ENCODE measurements around the gene PPP2R1B. TPM values are rescaled to one million over a fixed set of nuclear protein-coding genes. Genes with fewer than 3 reads are reported as not detected.
"Not testable (repeated sequence)": the region's sequence is repeated elsewhere in the genome, so short reads cannot be mapped to it uniquely, and the experiment has no call there.

The PPP2R1B gene
- total RNA-seq, 6 donors from 2014 or later = 11.3 to 31.8 (median 22.0) TPM

DNA sequence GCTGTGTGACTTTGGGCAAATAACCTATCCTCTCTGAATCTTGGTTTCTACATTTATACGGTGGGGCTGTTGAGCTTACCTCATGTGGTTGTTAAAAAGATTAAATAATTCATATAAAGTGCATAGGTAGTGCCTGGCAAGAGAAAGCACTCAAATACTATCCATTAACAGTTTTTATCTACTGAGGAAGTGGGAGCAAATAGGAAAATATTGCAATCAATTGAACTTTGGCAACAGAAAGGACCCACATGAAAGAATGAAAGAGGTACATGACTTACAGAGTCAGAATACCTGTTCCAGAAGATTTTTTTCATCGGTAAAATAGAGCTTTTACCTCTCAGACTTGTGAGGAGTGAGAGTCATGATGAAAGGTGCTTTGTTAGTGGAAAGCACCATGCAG, 6.3 kb upstream of the PPP2R1B start:
- Histone ChIP-seq H3K27me3 (no peaks in the 10 kb centered on the region), H3K36me3 (no peaks in the 10 kb centered on the region), H3K4me1 (peaks cover 0 to under 1% (median 0%) of the 10 kb centered on the region in 4 donors), H3K9me3 (no peaks in the 10 kb centered on the region), H3K4me3 (no peak overlapping the region), H3K27ac (no peak overlapping the region)
- ATAC-seq (ENCODE audit: low FRiP score in 2 of 2) (no peak), DNase-seq (no peak)
- no peak for TF ChIP-seq EP300 (IDR thresholded peaks at IDR 0.05)
- TF ChIP-seq POLR2A (IDR thresholded peaks at IDR 0.05) = no peak
- no peak for TF ChIP-seq POLR2AphosphoS5 (IDR thresholded peaks at IDR 0.05)
- no peak for TF ChIP-seq CTCF (IDR thresholded peaks at IDR 0.05)
- 90 to 93% methylated on average over 2 of the region's 2 CpGs for WGBS, 2 donors

DNA sequence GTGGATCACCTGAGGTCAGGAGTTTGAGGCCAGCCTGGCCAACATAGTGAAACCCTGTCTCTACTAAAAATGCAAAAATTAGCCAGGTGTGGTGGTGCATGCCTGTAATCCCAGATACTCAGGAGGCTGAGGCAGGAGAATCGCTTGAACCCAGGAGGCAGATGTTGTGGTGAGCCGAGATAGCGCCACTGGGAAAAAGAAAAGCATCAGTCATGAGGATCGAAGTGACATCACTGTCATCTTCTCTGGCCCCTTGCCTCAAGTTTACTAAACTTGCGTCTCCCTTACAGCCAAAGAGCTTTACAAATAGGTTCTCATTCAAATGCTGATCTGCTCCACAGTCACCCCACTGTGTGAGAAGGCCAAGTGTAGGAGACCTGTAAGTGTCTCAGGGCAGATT, 5.0 kb upstream of the PPP2R1B start:
- not testable (repeated sequence) for H3K4me1 ChIP-seq; H3K4me3 ChIP-seq; H3K27ac ChIP-seq; H3K36me3 ChIP-seq; H3K9me3 ChIP-seq; H3K27me3 ChIP-seq; ATAC-seq (ENCODE audit: low FRiP score in 2 of 2); DNase-seq
- 96 to 97% methylated on average over 5 of the region's 5 CpGs for WGBS, 2 donors

DNA sequence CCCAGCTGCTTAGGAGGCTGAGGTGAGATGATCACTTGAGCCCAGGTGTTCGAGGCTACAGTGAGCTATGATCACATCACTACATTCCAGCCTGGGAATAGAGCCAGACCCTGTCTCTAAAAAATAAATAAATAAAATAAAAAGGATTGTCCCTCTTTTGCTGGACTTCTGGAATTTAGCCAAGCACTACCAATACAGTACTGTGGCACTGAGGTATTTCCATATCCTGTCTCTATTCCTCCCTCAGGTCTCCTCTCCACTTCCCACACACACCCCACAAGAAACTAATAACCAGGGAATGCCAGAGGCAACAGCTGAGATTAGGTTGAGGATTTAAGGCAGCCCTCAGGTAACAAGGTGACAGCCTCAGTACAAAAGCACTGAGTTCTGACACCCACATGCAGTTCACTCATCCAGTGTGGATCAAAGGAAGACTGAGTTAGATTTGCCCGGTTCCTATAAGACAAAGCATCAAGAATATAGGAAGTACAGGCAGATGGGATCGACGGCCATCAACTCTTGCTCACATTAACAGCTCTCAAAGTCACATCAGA, 4.5 kb upstream of the PPP2R1B start:
- Histone ChIP-seq H3K36me3 (no peaks in the 10 kb centered on the region), H3K9me3 (no peaks in the 10 kb centered on the region), H3K4me3 (no peak overlapping the region), H3K27me3 (no peaks in the 10 kb centered on the region), H3K27ac (no peak overlapping the region), H3K4me1 (peaks cover 6 to 9% (median 7%) of the 10 kb centered on the region in 4 donors)
- DNase-seq (no peak), ATAC-seq (ENCODE audit: low FRiP score in 2 of 2) (no peak)
- WGBS, 2 donors = 81 to 84% methylated on average over 4 of the region's 4 CpGs
- TF ChIP-seq POLR2AphosphoS5 (IDR thresholded peaks at IDR 0.05) (no peak), EP300 (IDR thresholded peaks at IDR 0.05) (no peak), POLR2A (IDR thresholded peaks at IDR 0.05) (no peak), CTCF (IDR thresholded peaks at IDR 0.05) (no peak)

- peak overlapping the region in 3 of 4 donors; percentile 68 to 85 (median 83) for H3K4me3 ChIP-seq
- peak overlapping the region; percentile 86 to 91 (median 90) for H3K27ac ChIP-seq
- ATAC-seq (ENCODE audit: low FRiP score in 2 of 2) (no peak), DNase-seq (no peak)
- 1 to 7% methylated on average over 7 of the region's 7 CpGs for WGBS, 2 donors
- TF ChIP-seq EP300 (IDR thresholded peaks at IDR 0.05) (no peak), CTCF (IDR thresholded peaks at IDR 0.05) (no peak), POLR2A (IDR thresholded peaks at IDR 0.05) (no peak), POLR2AphosphoS5 (IDR thresholded peaks at IDR 0.05) (no peak)
- peaks cover 0 to 22% (median 12%) of the 10 kb centered on the region in 4 donors for H3K36me3 ChIP-seq
- peaks cover 14 to 22% (median 20%) of the 10 kb centered on the region in 4 donors for H3K4me1 ChIP-seq
- no peaks in the 10 kb centered on the region for H3K9me3 ChIP-seq
- no peaks in the 10 kb centered on the region for H3K27me3 ChIP-seq
Observed at GRCh38 chr11:111766834-111767142, 599 bp upstream of the PPP2R1B start.

GRCh38 chr11:111765320-111765983, 737 bp downstream of the PPP2R1B start:
- TF ChIP-seq POLR2AphosphoS5 (IDR thresholded peaks at IDR 0.05) (no peak), EP300 (IDR thresholded peaks at IDR 0.05) (no peak), CTCF (IDR thresholded peaks at IDR 0.05) (no peak), POLR2A (IDR thresholded peaks at IDR 0.05) (no peak)
- peaks cover 6 to 36% (median 26%) of the 10 kb centered on the region in 4 donors for H3K36me3 ChIP-seq
- H3K27me3 ChIP-seq = no peaks in the 10 kb centered on the region
- peak overlapping the region; percentile 86 to 91 (median 90) for H3K27ac ChIP-seq
- ATAC-seq (ENCODE audit: low FRiP score in 2 of 2) (peak; percentile 24 to 60), DNase-seq (peak in 1 of 2 donors; percentile 90)
- no peaks in the 10 kb centered on the region for H3K9me3 ChIP-seq
- H3K4me3 ChIP-seq = peak overlapping the region; percentile 68 to 85 (median 78)
- peaks cover 14 to 22% (median 20%) of the 10 kb centered on the region in 4 donors for H3K4me1 ChIP-seq
- WGBS, 2 donors = 1% methylated on average over 23 to 24 of the region's 28 CpGs

All from upper lobe of left lung (tissue), 6 donors.